K562 (cell line): Measurements from ENCODE around the gene PCSK5. TPM values are rescaled to one million over a fixed set of nuclear protein-coding genes. Genes with fewer than 3 reads are reported as not detected.

Experiments
- ATAC-seq: fragments of 200-7000 bp; cut with Tn5 transposase; 3 replicates; pipeline ENCODE4 v1.9.1; 2020; ENCODE audit warnings: moderate library complexity
- BruUV-seq: library from RNA; stranded (reverse); fragments of 400-500 nt; replicated peaks from 2 replicates; lab custom pipeline; 2021; lab: Mats Ljungman, UMichigan
- CTCF ChIA-PET: fragments of 300-600 bp; formaldehyde crosslinking; extraction: SDS; loops from one replicate; lab custom pipeline; 2021; ENCODE audit warnings: low intra/inter-chr PET ratio; lab: Yijun Ruan, JAX
- POLR2A ChIA-PET: fragments of 300-600, 350-650 bp; sonication (Branson Sonifier 250); formaldehyde crosslinking; extraction: SDS; loops from one replicate; lab custom pipeline; 2021; ENCODE audit warnings: antibody characterized with exemption, inconsistent platforms; lab: Yijun Ruan, JAX
- DNase-seq, 4 experiments: peaks; one replicate each; pipeline versions ENCODE4 v3.0.0 to v3.0.0-alpha.2; 2011 to 2018; ENCODE audit warnings: low spot score in 3 of 4, mixed read lengths in 3 of 4; ENCODE audit errors: extremely low read depth in 1 of 4
- FAIRE-seq: peaks from 2 replicates; lab custom pipeline; 2011; peaks lifted over from hg19 to GRCh38; lab: Jason Lieb, UNC
- H2AFZ ChIP-seq: 2 replicates; pipeline ENCODE4 v1.6.0; 2011; ENCODE audit warnings: low read depth, low read length, control low read depth, inconsistent platforms
- H3K27ac ChIP-seq: fragments of 200-600 bp; 3 replicates; pipeline ENCODE4 v1.8.0; 2011; ENCODE audit warnings: low read depth, mild to moderate bottlenecking, control low read depth, inconsistent platforms, low read length, moderate library complexity, mixed read lengths; ENCODE audit errors: extremely low read depth
- H3K27me3 ChIP-seq, 2 experiments: fragments of 300-600 bp in 1 of 2; 2 replicates in 1 of 2; 3 replicates in 1 of 2; pipeline versions ENCODE4 v1.6.0 to v1.8.0; 2011; ENCODE audit warnings: inconsistent platforms in 2 of 2, low read length in 2 of 2, mild to moderate bottlenecking in 1 of 2, mixed read lengths in 1 of 2, moderate library complexity in 1 of 2; ENCODE audit not compliant: control insufficient read depth in 2 of 2, insufficient read depth in 2 of 2
- H3K36me3 ChIP-seq: fragments of 300-600 bp; 3 replicates; pipeline ENCODE4 v1.8.0; 2011; ENCODE audit warnings: mild to moderate bottlenecking, low read length, inconsistent platforms; ENCODE audit not compliant: control insufficient read depth, insufficient read depth
- H3K4me1 ChIP-seq, 2 experiments: fragments of 200-600 bp in 1 of 2; replicated peaks in 1 of 2; 2 replicates in 1 of 2; 3 replicates in 1 of 2; pipeline versions ENCODE4 v1.5.1 to v1.8.0; 2011; ENCODE audit warnings: inconsistent platforms in 2 of 2, low read length in 2 of 2, mild to moderate bottlenecking in 1 of 2, mixed read lengths in 1 of 2, moderate library complexity in 1 of 2; ENCODE audit not compliant: control insufficient read depth in 2 of 2, insufficient read depth in 2 of 2
- H3K4me2 ChIP-seq: 2 replicates; pipeline ENCODE4 v1.6.1; 2011; ENCODE audit warnings: low read length, control low read depth, inconsistent platforms, mixed read lengths; ENCODE audit not compliant: insufficient read depth
- H3K4me3 ChIP-seq: fragments of 200-600 bp; sonication (generic), shearing (Covaris generic); 2 replicates; pipeline ENCODE4 v1.5.1; 2016; ENCODE audit warnings: control low read depth, inconsistent platforms
- H3K79me2 ChIP-seq: fragments of 200-600 bp; 3 replicates; pipeline ENCODE4 v1.8.0; 2011; ENCODE audit warnings: low read length, inconsistent platforms; ENCODE audit not compliant: control insufficient read depth, insufficient read depth
- H3K9ac ChIP-seq, 2 experiments: 2 replicates each; pipeline versions ENCODE4 v1.6.0 to v1.6.1; 2011; ENCODE audit warnings: low read depth in 2 of 2, low read length in 2 of 2, control low read depth in 1 of 2, inconsistent platforms in 1 of 2, mild to moderate bottlenecking in 1 of 2, mixed read lengths in 1 of 2; ENCODE audit not compliant: insufficient read depth in 1 of 2
- H3K9me1 ChIP-seq: one replicate; pipeline ENCODE4 v1.6.0; 2011; ENCODE audit warnings: inconsistent platforms, mild to moderate bottlenecking, low read length, moderate library complexity; ENCODE audit not compliant: control insufficient read depth, insufficient read depth
- H3K9me3 ChIP-seq: replicated peaks from 2 replicates; pipeline ENCODE4 v1.5.1; 2011; ENCODE audit warnings: low read depth, low read length, inconsistent platforms; ENCODE audit not compliant: control insufficient read depth, insufficient read depth
- H4K20me1 ChIP-seq: replicated peaks from 2 replicates; pipeline ENCODE4 v1.6.1; 2011; ENCODE audit warnings: low read length, inconsistent platforms, mixed read lengths; ENCODE audit not compliant: control insufficient read depth, insufficient read depth
- L3MBTL2 ChIP-seq: fragments of 450-650 bp; IDR thresholded peaks from 2 replicates; pipeline ENCODE4 v1.6.1; 2016; ENCODE audit warnings: mild to moderate bottlenecking, moderate library complexity
- RBM25 ChIP-seq: fragments of 200-400 bp; formaldehyde crosslinking; IDR thresholded peaks from 2 replicates; pipeline ENCODE4 v1.6.1; 2018; ENCODE audit warnings: low read length, low read depth, moderate library complexity; ENCODE audit not compliant: severe bottlenecking
- SMARCA4 ChIP-seq: fragments of 450-650 bp; IDR thresholded peaks from 2 replicates; pipeline ENCODE4 v1.6.1; 2016
- ZFP1 ChIP-seq: fragments of 450-650 bp; formaldehyde crosslinking; IDR thresholded peaks from 2 replicates; pipeline ENCODE4 v1.4.0; 2020; ENCODE audit warnings: mild to moderate bottlenecking, mixed read lengths
- ZFP30 ChIP-seq: fragments of 250-450 bp; sonication (Bioruptor Pico); IDR thresholded peaks from 2 replicates; pipeline ENCODE4 v1.8.0; 2022; ENCODE audit warnings: moderate library complexity, mild to moderate bottlenecking, inconsistent platforms, borderline replicate concordance
- ZNF766 ChIP-seq: fragments of 200-800 bp; sonication (Bioruptor generic); conservative IDR thresholded peaks from 2 replicates; pipeline ENCODE4 v1.6.1; 2016; ENCODE audit warnings: missing genetic modification characterization, missing compliant biosample characterization
- WGBS: fragments of 100-300 bp; shearing (Covaris generic); methylation state at CpG from one replicate; pipeline ENCODE4 v1.1.6; 2016; ENCODE audit warnings: low coverage, mixed read lengths; ENCODE audit not compliant: insufficient coverage; ENCODE audit errors: missing lambda C conversion rate; 5-methylcytosine and 5-hydroxymethylcytosine counted together
- in situ Hi-C: fragments of 300-500 bp; cut with MboI; formaldehyde crosslinking; loops from 4 replicates; pipeline ENCODE4 v1.15.0; 2018; ENCODE audit warnings: inconsistent platforms, mixed read lengths
- intact Hi-C: fragments of 100-400 bp; cut with micrococcal nuclease; formaldehyde crosslinking; loops from 2 replicates; pipeline ENCODE4 v1.14.2; 2022
- polyA plus RNA-seq, 8 experiments: library from polyadenylated mRNA; depleted of rRNA in 4 of 8; stranded (reverse) in 5 of 8; unstranded in 3 of 8; fragments of >200 nt; fragmentation: Nextera tagmentation in 2 of 8; fragmentation: Illumina TruSeq in 1 of 8; extraction: Ambion mirVana in 2 of 8; extraction: Trizol in 1 of 8; gene quantifications; 2 replicates each; pipeline versions ENCODE4 v1.2.1 to v1.2.3, GENCODE V29; 2011 to 2014; ENCODE audit warnings: inconsistent platforms in 1 of 8, missing spikeins in 1 of 8
- total RNA-seq, 7 experiments: library from RNA; depleted of rRNA in 6 of 7; stranded (reverse); fragments of >200 nt in 6 of 7; fragmentation: Illumina TruSeq in 2 of 7; extraction: Trizol in 2 of 7; gene quantifications; 2 replicates each; pipeline versions ENCODE4 v1.2.1 to v1.2.3, GENCODE V29; 2011 to 2021; ENCODE audit warnings: low replicate concordance in 1 of 7
- TF ChIP-seq, protein P1 (sequence below), 2 experiments: fragments of 150-350 bp in 1 of 2; IDR thresholded peaks; 2 replicates each; pipeline ENCODE4 v1.6.1; 2012 to 2016; ENCODE audit warnings: low read depth in 2 of 2, low read length in 2 of 2, mild to moderate bottlenecking in 1 of 2, moderate library complexity in 1 of 2
- TF ChIP-seq, protein P2 (sequence below): fragments of 250-450 bp; sonication (Bioruptor Pico); IDR thresholded peaks from 2 replicates; pipeline ENCODE4 v1.5.0; 2021
- TF ChIP-seq, protein P3 (sequence below): sonication (generic); formaldehyde crosslinking; IDR thresholded peaks from 2 replicates; pipeline ENCODE4 v1.8.1; 2023; ENCODE audit warnings: mild to moderate bottlenecking, missing genetic modification reagents
- TF ChIP-seq, protein P4 (sequence below): IDR thresholded peaks from 2 replicates; pipeline ENCODE4 v1.6.1; 2011; ENCODE audit warnings: borderline replicate concordance, low read depth, mild to moderate bottlenecking, moderate library complexity, low read length; ENCODE audit not compliant: insufficient read depth, poor library complexity, severe bottlenecking

Gene PCSK5
- total and polyA plus RNA-seq, 9 of the 15 experiments (the other 6 are each of a cell fraction or from before 2014, with no cell fraction given): not detected

DNA sequence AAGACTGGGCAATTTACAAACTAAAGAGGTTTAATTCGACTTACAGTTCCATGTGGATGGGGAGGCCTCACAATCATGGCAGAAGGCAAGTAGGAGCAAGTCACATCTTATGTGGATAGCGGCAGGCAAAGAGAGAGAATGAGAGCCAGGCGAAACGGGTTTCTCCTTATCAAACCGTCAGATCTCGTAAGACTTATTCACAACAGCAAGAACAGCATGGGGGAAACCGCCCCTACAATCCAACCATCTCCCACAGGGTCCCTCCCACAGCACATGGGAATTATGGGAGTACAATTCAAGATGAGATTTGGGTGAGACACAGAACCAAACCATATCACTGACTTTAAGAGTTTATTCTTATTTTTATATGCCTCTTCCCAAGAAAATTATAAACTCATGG is 443.5 kb downstream of the PCSK5 start:
- BruUV-seq: no TSS peak
- 0 out of 5 replicates have a peak, but pooled peaks cover 0 to 15% of the 10 kb centered on the region in 2 experiments for H3K27me3 ChIP-seq

More for the DNA sequence above, 443.5 kb downstream of the PCSK5 start:
- H3K4me1 ChIP-seq: no peaks in the 10 kb centered on the region; a peak in 1 of 5 replicates
- no peaks in the 10 kb centered on the region for H3K79me2 ChIP-seq
- no peaks in the 10 kb centered on the region for H3K9me1 ChIP-seq
- WGBS: 4% methylated on average over 6 of the region's 7 CpGs
- FAIRE-seq: no peak
- no peak for ATAC-seq
- ChIA-PET CTCF (no interaction called here), POLR2A (interaction anchor here (0.9 kb wide), 1 partner anchor 24 kb away, joined by 3 read pairs; no protein-coding TSS in a partner anchor)
- intact Hi-C loops (no loop called here), in situ Hi-C loops (no loop called here)
- peak overlapping the region; percentile 51; the same call in 1 of the 2 replicates for H2AFZ ChIP-seq
- H3K9me3 ChIP-seq: no peaks in the 10 kb centered on the region
- H3K27ac ChIP-seq: no peak overlapping the region
- H3K36me3 ChIP-seq: no peaks in the 10 kb centered on the region
- TF ChIP-seq, protein P1, sequence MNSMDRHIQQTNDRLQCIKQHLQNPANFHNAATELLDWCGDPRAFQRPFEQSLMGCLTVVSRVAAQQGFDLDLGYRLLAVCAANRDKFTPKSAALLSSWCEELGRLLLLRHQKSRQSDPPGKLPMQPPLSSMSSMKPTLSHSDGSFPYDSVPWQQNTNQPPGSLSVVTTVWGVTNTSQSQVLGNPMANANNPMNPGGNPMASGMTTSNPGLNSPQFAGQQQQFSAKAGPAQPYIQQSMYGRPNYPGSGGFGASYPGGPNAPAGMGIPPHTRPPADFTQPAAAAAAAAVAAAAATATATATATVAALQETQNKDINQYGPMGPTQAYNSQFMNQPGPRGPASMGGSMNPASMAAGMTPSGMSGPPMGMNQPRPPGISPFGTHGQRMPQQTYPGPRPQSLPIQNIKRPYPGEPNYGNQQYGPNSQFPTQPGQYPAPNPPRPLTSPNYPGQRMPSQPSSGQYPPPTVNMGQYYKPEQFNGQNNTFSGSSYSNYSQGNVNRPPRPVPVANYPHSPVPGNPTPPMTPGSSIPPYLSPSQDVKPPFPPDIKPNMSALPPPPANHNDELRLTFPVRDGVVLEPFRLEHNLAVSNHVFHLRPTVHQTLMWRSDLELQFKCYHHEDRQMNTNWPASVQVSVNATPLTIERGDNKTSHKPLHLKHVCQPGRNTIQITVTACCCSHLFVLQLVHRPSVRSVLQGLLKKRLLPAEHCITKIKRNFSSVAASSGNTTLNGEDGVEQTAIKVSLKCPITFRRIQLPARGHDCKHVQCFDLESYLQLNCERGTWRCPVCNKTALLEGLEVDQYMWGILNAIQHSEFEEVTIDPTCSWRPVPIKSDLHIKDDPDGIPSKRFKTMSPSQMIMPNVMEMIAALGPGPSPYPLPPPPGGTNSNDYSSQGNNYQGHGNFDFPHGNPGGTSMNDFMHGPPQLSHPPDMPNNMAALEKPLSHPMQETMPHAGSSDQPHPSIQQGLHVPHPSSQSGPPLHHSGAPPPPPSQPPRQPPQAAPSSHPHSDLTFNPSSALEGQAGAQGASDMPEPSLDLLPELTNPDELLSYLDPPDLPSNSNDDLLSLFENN (IDR thresholded peaks at IDR 0.05; ENCODE audit: low read depth in 2 of 2, low read length in 2 of 2): no peak
- TF ChIP-seq, protein P2, sequence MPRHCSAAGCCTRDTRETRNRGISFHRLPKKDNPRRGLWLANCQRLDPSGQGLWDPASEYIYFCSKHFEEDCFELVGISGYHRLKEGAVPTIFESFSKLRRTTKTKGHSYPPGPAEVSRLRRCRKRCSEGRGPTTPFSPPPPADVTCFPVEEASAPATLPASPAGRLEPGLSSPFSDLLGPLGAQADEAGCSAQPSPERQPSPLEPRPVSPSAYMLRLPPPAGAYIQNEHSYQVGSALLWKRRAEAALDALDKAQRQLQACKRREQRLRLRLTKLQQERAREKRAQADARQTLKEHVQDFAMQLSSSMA (CRISPR knock-in tag): no peak
- 0 out of 2 replicates have a peak, but pooled peaks have one; percentile 20 for TF ChIP-seq L3MBTL2
- TF ChIP-seq, protein P3, sequence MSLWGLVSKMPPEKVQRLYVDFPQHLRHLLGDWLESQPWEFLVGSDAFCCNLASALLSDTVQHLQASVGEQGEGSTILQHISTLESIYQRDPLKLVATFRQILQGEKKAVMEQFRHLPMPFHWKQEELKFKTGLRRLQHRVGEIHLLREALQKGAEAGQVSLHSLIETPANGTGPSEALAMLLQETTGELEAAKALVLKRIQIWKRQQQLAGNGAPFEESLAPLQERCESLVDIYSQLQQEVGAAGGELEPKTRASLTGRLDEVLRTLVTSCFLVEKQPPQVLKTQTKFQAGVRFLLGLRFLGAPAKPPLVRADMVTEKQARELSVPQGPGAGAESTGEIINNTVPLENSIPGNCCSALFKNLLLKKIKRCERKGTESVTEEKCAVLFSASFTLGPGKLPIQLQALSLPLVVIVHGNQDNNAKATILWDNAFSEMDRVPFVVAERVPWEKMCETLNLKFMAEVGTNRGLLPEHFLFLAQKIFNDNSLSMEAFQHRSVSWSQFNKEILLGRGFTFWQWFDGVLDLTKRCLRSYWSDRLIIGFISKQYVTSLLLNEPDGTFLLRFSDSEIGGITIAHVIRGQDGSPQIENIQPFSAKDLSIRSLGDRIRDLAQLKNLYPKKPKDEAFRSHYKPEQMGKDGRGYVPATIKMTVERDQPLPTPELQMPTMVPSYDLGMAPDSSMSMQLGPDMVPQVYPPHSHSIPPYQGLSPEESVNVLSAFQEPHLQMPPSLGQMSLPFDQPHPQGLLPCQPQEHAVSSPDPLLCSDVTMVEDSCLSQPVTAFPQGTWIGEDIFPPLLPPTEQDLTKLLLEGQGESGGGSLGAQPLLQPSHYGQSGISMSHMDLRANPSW (CRISPR knock-in tag): no peak
- no peak for TF ChIP-seq RBM25
- no peak for TF ChIP-seq ZFP1 (CRISPR knock-in tag)
- TF ChIP-seq SMARCA4: no peak
- TF ChIP-seq ZFP30: no peak
- TF ChIP-seq, protein P4, sequence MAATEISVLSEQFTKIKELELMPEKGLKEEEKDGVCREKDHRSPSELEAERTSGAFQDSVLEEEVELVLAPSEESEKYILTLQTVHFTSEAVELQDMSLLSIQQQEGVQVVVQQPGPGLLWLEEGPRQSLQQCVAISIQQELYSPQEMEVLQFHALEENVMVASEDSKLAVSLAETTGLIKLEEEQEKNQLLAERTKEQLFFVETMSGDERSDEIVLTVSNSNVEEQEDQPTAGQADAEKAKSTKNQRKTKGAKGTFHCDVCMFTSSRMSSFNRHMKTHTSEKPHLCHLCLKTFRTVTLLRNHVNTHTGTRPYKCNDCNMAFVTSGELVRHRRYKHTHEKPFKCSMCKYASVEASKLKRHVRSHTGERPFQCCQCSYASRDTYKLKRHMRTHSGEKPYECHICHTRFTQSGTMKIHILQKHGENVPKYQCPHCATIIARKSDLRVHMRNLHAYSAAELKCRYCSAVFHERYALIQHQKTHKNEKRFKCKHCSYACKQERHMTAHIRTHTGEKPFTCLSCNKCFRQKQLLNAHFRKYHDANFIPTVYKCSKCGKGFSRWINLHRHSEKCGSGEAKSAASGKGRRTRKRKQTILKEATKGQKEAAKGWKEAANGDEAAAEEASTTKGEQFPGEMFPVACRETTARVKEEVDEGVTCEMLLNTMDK: no peak
- 0 out of 2 replicates have a peak, but pooled peaks have one; percentile 63 for TF ChIP-seq ZNF766 (CRISPR knock-in tag)
- H3K4me3 ChIP-seq: no peak overlapping the region
- no peak overlapping the region; the same call in 1 of the 2 replicates for H3K4me2 ChIP-seq
- H3K9ac ChIP-seq: no peak overlapping the region
- H4K20me1 ChIP-seq: no peaks in the 10 kb centered on the region
- no peak for DNase-seq
